ENCODE data around the gene ZCCHC10.

GRCh38 chr5:132979367-132979940 is 46.9 kb downstream of the ZCCHC10 start:
- TF ChIP-seq CTCF (IDR thresholded peaks at IDR 0.05; ENCODE audit: low read depth, low read length, poor library complexity, severe bottlenecking) (no peak), EZH2phosphoT487 (IDR thresholded peaks at IDR 0.05; ENCODE audit: borderline replicate concordance, low read length) (no peak)

Measured in DOHH2 (cell line).